Panc1 (cell line): ENCODE results near the gene PI4K2A. TPM values are rescaled to one million over a fixed set of nuclear protein-coding genes. Genes with fewer than 3 reads are reported as not detected.

ENCODE experiments used
- ATAC-seq: fragments of 200-7000 bp; cut with Tn5 transposase; 2 replicates; pipeline ENCODE4 v1.9.1; 2020; ENCODE audit warnings: mild to moderate bottlenecking, moderate library complexity
- BruUV-seq: library from RNA; stranded (reverse); fragments of 400-500 nt; replicated peaks from 2 replicates; lab custom pipeline; 2021; lab: Mats Ljungman, UMichigan
- CTCF ChIA-PET: fragments of 300-600 bp; sonication (Branson Sonifier 250); formaldehyde crosslinking; loops from one replicate; lab custom pipeline; 2022; ENCODE audit warnings: antibody characterized with exemption; lab: Charles Lee
- POLR2A ChIA-PET: fragments of 300-600 bp; sonication (Branson Sonifier 250); formaldehyde crosslinking; loops from one replicate; lab custom pipeline; 2022; ENCODE audit warnings: antibody characterized with exemption; lab: Charles Lee
- DNase-seq: peaks from one replicate; pipeline ENCODE4 v3.0.0-alpha.2; 2010; ENCODE audit warnings: low read depth, low spot score
- H3K27ac ChIP-seq: 2 replicates; pipeline ENCODE4 v1.5.1; 2011; ENCODE audit warnings: mild to moderate bottlenecking, low read length, inconsistent platforms
- H3K27me3 ChIP-seq: fragments of 200-500 bp; sonication (Bioruptor generic); 2 replicates; pipeline ENCODE4 v1.6.0; 2014; ENCODE audit warnings: low read length, inconsistent platforms; ENCODE audit not compliant: control insufficient read depth, insufficient read depth
- H3K36me3 ChIP-seq: fragments of 200-500 bp; sonication (Bioruptor generic); 2 replicates; pipeline ENCODE4 v1.5.1; 2014; ENCODE audit warnings: inconsistent platforms, mild to moderate bottlenecking, low read length, moderate library complexity; ENCODE audit not compliant: control insufficient read depth, insufficient read depth
- H3K4me1 ChIP-seq: 2 replicates; pipeline ENCODE4 v1.5.1; 2011; ENCODE audit warnings: inconsistent platforms, mild to moderate bottlenecking, low read length, moderate library complexity; ENCODE audit not compliant: control insufficient read depth, insufficient read depth
- H3K4me3 ChIP-seq, 2 experiments: 2 replicates each; pipeline ENCODE4 v1.5.1; 2011 to 2012; ENCODE audit warnings: low read depth in 2 of 2, low read length in 2 of 2, mild to moderate bottlenecking in 2 of 2, inconsistent platforms in 1 of 2, moderate library complexity in 1 of 2
- H3K9me3 ChIP-seq: fragments of 200-500 bp; sonication (Bioruptor generic); 2 replicates; pipeline ENCODE4 v1.5.1; 2014; ENCODE audit warnings: low read depth, mild to moderate bottlenecking, inconsistent platforms, low read length, moderate library complexity; ENCODE audit not compliant: control insufficient read depth, insufficient read depth
- POLR2AphosphoS5 ChIP-seq: IDR thresholded peaks from 2 replicates; pipeline ENCODE4 v1.6.1; 2012; ENCODE audit warnings: mild to moderate bottlenecking, low read depth, low read length, moderate library complexity
- SIN3A ChIP-seq: IDR thresholded peaks from 2 replicates; pipeline ENCODE4 v1.6.1; 2012; ENCODE audit warnings: low read depth, mild to moderate bottlenecking, low read length, moderate library complexity, borderline replicate concordance; ENCODE audit not compliant: insufficient read depth
- TCF7L2 ChIP-seq: IDR thresholded peaks from 2 replicates; pipeline ENCODE4 v1.6.1; 2011; ENCODE audit warnings: mild to moderate bottlenecking, low read depth, low read length, inconsistent platforms
- in situ Hi-C: cut with HindIII; loops from 2 replicates; pipeline ENCODE4 v1.10.0; 2016; ENCODE audit warnings: low sequenced_read_pairs, low pct_unique_long_range_greater_than_20kb
- intact Hi-C: fragments of 100-400 bp; cut with micrococcal nuclease; formaldehyde crosslinking; loops from one replicate; pipeline ENCODE4 v1.10.0; 2022; ENCODE audit not compliant: unreplicated experiment
- total RNA-seq: library from RNA; stranded (reverse); gene quantifications from one replicate; pipeline ENCODE4 v1.2.1, GENCODE V29; 2021; ENCODE audit not compliant: unreplicated experiment
- TF ChIP-seq, protein P1 (sequence below), 2 experiments: IDR thresholded peaks; 2 replicates each; pipeline ENCODE4 v1.6.1; 2011 to 2012; ENCODE audit warnings: low read depth in 2 of 2, control low read depth in 1 of 2, low read length in 1 of 2, mild to moderate bottlenecking in 1 of 2, moderate library complexity in 1 of 2; ENCODE audit not compliant: insufficient read depth in 1 of 2
- TF ChIP-seq, protein P2 (sequence below): fragments of 450-650 bp; IDR thresholded peaks from 2 replicates; pipeline ENCODE4 v1.5.1; 2017; ENCODE audit warnings: mild to moderate bottlenecking

The PI4K2A gene
- total RNA-seq, 1 experiment from 2014 or later = 22.8 TPM

DNA sequence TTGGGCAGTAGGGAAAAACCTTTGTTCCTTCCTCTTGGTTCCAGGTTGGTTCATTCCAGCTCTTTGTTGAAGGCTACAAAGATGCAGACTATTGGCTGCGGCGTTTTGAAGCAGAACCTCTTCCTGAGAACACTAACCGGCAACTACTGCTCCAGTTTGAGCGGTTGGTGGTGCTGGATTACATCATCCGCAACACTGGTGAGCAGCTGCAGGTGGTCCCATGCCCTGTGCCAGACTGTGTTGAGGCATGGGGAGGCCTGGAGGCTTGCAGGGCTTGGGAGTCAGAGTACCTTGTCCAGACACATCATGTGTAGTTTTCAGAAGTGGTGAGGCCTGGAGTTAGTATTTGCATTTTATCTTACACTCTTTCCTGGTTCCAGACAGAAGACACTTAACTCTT lies 16.3 kb downstream of the PI4K2A start:
- intact Hi-C loops = no loop called here

DNA sequence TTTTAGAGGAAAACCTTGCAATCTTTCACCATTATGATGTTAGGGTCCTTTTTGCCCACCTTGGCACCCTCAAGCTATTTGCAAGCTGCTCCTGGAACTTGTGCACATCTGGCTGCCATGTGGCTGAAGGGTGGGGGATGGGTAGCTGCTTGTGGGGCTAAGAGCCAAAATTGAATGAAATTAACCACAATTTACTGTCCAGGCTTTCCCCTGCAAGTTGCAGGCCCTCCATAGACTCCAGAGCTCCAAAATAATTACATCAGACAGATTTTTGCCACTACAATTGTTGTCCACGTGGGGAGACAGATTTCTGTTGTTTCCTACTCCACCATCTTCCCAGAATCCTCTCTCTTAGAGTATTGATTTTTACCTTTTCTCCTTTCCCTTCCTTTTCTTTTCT lies 19.1 kb downstream of the PI4K2A start:
- Histone ChIP-seq H3K4me3 (no peak overlapping the region), H3K27me3 (no peaks in the 10 kb centered on the region), H3K9me3 (no peaks in the 10 kb centered on the region), H3K36me3 (peaks cover 7% of the 10 kb centered on the region), H3K27ac (no peak overlapping the region), H3K4me1 (no peaks in the 10 kb centered on the region)
- in situ Hi-C loops (no loop called here), intact Hi-C loops (no loop called here)
- ChIA-PET CTCF (no interaction called here), POLR2A (interaction anchor here (0.7 kb wide), 1 partner anchor 241 kb away, joined by 6 read pairs; no protein-coding TSS in a partner anchor)
- TF ChIP-seq, protein P1, sequence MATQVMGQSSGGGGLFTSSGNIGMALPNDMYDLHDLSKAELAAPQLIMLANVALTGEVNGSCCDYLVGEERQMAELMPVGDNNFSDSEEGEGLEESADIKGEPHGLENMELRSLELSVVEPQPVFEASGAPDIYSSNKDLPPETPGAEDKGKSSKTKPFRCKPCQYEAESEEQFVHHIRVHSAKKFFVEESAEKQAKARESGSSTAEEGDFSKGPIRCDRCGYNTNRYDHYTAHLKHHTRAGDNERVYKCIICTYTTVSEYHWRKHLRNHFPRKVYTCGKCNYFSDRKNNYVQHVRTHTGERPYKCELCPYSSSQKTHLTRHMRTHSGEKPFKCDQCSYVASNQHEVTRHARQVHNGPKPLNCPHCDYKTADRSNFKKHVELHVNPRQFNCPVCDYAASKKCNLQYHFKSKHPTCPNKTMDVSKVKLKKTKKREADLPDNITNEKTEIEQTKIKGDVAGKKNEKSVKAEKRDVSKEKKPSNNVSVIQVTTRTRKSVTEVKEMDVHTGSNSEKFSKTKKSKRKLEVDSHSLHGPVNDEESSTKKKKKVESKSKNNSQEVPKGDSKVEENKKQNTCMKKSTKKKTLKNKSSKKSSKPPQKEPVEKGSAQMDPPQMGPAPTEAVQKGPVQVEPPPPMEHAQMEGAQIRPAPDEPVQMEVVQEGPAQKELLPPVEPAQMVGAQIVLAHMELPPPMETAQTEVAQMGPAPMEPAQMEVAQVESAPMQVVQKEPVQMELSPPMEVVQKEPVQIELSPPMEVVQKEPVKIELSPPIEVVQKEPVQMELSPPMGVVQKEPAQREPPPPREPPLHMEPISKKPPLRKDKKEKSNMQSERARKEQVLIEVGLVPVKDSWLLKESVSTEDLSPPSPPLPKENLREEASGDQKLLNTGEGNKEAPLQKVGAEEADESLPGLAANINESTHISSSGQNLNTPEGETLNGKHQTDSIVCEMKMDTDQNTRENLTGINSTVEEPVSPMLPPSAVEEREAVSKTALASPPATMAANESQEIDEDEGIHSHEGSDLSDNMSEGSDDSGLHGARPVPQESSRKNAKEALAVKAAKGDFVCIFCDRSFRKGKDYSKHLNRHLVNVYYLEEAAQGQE (IDR thresholded peaks at IDR 0.05; ENCODE audit: insufficient read depth in 1 of 2, low read depth in 2 of 2, low read length in 1 of 2) = no peak
- TF ChIP-seq POLR2AphosphoS5 = no peak
- TF ChIP-seq SIN3A = no peak
- ATAC-seq (no peak), DNase-seq (no peak)
- BruUV-seq = no TSS peak

More for the DNA sequence above, 16.3 kb downstream of the PI4K2A start:
- Histone ChIP-seq H3K27me3 (no peaks in the 10 kb centered on the region), H3K4me1 (no peaks in the 10 kb centered on the region), H3K27ac (no peak overlapping the region), H3K36me3 (no peaks in the 10 kb centered on the region), H3K4me3 (no peak overlapping the region), H3K9me3 (no peaks in the 10 kb centered on the region)
- TF ChIP-seq, protein P1 (IDR thresholded peaks at IDR 0.05; ENCODE audit: insufficient read depth in 1 of 2, low read depth in 2 of 2, low read length in 1 of 2) = no peak
- TF ChIP-seq SIN3A = no peak
- POLR2A ChIA-PET = no interaction called here
- in situ Hi-C loops = no loop called here
- ATAC-seq (no peak), DNase-seq (no peak)
- CTCF ChIA-PET = no interaction called here
- BruUV-seq = no TSS peak

DNA sequence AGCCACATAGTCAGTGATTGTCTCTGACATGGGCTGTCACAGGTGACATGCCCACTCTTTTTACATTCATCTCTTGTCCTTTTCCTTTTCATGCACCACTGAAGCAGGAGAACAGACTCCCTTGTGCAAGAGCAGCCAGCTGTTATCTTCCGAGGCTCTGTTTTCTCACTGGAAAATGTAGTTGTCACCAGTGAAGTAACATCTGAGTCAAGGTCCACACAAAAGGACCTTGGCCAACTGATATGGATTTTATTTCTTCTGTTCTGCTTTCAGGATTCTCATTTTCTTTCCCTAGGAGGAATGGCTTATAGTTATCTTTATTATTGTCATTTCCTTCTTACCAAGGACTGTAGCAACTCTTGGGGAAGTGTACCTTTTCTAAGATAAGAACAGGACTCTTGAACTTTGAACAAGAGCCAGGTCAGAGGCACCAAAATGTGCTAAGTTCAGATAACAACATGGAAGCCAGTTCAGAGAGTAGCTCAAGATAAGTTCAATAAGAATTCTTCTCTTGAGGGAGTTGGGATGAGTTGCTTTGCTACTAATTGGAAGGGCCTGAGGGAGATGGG lies 23.9 kb downstream of the PI4K2A start:
- Histone ChIP-seq H3K4me3 (no peak overlapping the region), H3K27me3 (no peaks in the 10 kb centered on the region), H3K9me3 (no peaks in the 10 kb centered on the region), H3K27ac (no peak overlapping the region), H3K4me1 (no peaks in the 10 kb centered on the region), H3K36me3 (peaks cover 10% of the 10 kb centered on the region)
- ChIA-PET CTCF (no interaction called here), POLR2A (no interaction called here)
- ATAC-seq (no peak), DNase-seq (no peak)
- TF ChIP-seq, protein P1 (IDR thresholded peaks at IDR 0.05; ENCODE audit: insufficient read depth in 1 of 2, low read depth in 2 of 2, low read length in 1 of 2) = no peak
- TF ChIP-seq SIN3A (no peak), TCF7L2 (no peak), POLR2AphosphoS5 (no peak)
- TF ChIP-seq, protein P2, sequence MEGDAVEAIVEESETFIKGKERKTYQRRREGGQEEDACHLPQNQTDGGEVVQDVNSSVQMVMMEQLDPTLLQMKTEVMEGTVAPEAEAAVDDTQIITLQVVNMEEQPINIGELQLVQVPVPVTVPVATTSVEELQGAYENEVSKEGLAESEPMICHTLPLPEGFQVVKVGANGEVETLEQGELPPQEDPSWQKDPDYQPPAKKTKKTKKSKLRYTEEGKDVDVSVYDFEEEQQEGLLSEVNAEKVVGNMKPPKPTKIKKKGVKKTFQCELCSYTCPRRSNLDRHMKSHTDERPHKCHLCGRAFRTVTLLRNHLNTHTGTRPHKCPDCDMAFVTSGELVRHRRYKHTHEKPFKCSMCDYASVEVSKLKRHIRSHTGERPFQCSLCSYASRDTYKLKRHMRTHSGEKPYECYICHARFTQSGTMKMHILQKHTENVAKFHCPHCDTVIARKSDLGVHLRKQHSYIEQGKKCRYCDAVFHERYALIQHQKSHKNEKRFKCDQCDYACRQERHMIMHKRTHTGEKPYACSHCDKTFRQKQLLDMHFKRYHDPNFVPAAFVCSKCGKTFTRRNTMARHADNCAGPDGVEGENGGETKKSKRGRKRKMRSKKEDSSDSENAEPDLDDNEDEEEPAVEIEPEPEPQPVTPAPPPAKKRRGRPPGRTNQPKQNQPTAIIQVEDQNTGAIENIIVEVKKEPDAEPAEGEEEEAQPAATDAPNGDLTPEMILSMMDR = no peak
- in situ Hi-C loops = no loop called here
- no TSS peak for BruUV-seq
- intact Hi-C loops = no loop called here
